A673 (cell line): Measurements from ENCODE around the gene ISCA2.

Source experiments
- EZH2 ChIP-seq: fragments of 200-600 bp; sonication (generic); IDR thresholded peaks from 2 replicates; pipeline ENCODE4 v1.6.1; 2017; ENCODE audit warnings: borderline replicate concordance, low read depth, mild to moderate bottlenecking, mixed read lengths, antibody characterized with exemption, low read length; ENCODE audit not compliant: poor library complexity, severe bottlenecking
- TF ChIP-seq, protein P1 (sequence below): fragments of 300-800, 200-600 bp; sonication (generic); conservative IDR thresholded peaks from 2 replicates; pipeline ENCODE4 v1.5.1; 2017; ENCODE audit warnings: low read depth, mild to moderate bottlenecking, antibody characterized with exemption, low read length, moderate library complexity, mixed read lengths

DNA sequence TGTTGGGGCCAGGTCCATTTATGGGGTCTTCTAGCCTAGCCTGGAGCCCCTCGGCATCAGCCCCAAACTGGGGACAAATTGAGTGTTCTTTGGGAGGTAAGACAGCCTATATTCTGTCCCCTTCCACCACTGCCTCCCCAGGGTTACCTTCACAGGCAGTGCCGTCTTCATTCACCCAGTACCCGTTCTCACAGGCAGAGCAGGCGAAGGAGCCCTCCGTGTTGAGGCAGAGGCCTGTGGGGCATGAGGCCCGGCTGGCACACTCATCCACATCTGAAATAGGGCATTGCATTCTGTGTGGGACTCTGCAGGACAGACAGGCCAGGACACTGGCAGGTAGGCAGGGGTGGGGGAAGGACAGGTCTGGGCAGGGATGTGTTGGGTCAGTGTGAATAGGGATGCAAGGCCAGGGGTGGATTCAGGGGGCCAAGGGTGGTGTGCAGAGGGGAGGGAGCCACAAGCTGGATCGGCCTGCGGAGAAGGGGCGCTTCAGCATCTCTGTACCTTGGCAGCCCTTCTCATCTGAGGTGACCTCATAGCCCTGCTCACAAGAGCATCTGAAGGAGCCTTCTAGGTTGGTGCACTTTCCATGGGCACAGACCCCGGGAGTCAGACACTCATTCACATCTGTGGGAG lies 16.1 kb downstream of the ISCA2 start:
- TF ChIP-seq, protein P1, sequence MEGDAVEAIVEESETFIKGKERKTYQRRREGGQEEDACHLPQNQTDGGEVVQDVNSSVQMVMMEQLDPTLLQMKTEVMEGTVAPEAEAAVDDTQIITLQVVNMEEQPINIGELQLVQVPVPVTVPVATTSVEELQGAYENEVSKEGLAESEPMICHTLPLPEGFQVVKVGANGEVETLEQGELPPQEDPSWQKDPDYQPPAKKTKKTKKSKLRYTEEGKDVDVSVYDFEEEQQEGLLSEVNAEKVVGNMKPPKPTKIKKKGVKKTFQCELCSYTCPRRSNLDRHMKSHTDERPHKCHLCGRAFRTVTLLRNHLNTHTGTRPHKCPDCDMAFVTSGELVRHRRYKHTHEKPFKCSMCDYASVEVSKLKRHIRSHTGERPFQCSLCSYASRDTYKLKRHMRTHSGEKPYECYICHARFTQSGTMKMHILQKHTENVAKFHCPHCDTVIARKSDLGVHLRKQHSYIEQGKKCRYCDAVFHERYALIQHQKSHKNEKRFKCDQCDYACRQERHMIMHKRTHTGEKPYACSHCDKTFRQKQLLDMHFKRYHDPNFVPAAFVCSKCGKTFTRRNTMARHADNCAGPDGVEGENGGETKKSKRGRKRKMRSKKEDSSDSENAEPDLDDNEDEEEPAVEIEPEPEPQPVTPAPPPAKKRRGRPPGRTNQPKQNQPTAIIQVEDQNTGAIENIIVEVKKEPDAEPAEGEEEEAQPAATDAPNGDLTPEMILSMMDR: no peak
- no peak for TF ChIP-seq EZH2
